HEK293T (cell line): ENCODE results near the gene THSD7A.

Experiments
- FOXK2 ChIP-seq: fragments of 450-650 bp; IDR thresholded peaks from 2 replicates; pipeline ENCODE4 v1.6.1; 2016; ENCODE audit warnings: mild to moderate bottlenecking
- TARDBP ChIP-seq: fragments of 450-650 bp; IDR thresholded peaks from 2 replicates; pipeline ENCODE4 v1.6.1; 2016

- TF ChIP-seq FOXK2 (no peak), TARDBP (no peak)
These were observed 133.6 kb downstream of the THSD7A start for GRCh38 chr7:11698384-11698871.
